HepG2 (cell line): ENCODE results near the gene MACROD2. TPM values are rescaled to one million over a fixed set of nuclear protein-coding genes. Genes with fewer than 3 reads are reported as not detected.

Source experiments
- ATAC-seq: fragments of 200-7000 bp; cut with Tn5 transposase; 3 replicates; pipeline ENCODE4 v1.9.1; 2020; ENCODE audit warnings: mild to moderate bottlenecking, moderate library complexity
- BruUV-seq: library from RNA; stranded (reverse); fragments of 400-500 nt; replicated peaks from 2 replicates; lab custom pipeline; 2021; lab: Mats Ljungman, UMichigan
- CTCF ChIA-PET: fragments of 300-600 bp; formaldehyde crosslinking; extraction: SDS; loops from one replicate; lab custom pipeline; 2021; ENCODE audit warnings: low total read pairs, inconsistent platforms, low intra/inter-chr PET ratio; lab: Yijun Ruan, JAX
- POLR2A ChIA-PET: fragments of 350-600 bp; sonication (Branson Sonifier 250); formaldehyde crosslinking; loops from one replicate; lab custom pipeline; 2020; ENCODE audit warnings: antibody characterized with exemption, inconsistent platforms; lab: Yijun Ruan, JAX
- DNase-seq: peaks from one replicate; pipeline ENCODE4 v3.0.0-alpha.2; 2015; ENCODE audit warnings: low spot score
- FAIRE-seq: peaks from 3 replicates; lab custom pipeline; 2011; peaks lifted over from hg19 to GRCh38; lab: Jason Lieb, UNC
- H2AFZ ChIP-seq: one replicate; pipeline ENCODE4 v1.6.1; 2011; ENCODE audit warnings: low read length, inconsistent platforms
- H3K27ac ChIP-seq: fragments of 300-600 bp; 3 replicates; pipeline ENCODE4 v1.8.0; 2011; ENCODE audit warnings: mixed run types, mild to moderate bottlenecking, mixed read lengths, low read length, inconsistent platforms; ENCODE audit not compliant: insufficient read depth; ENCODE audit errors: extremely low read length
- H3K27me3 ChIP-seq, 2 experiments: fragments of 200-600 bp in 1 of 2; 2 replicates in 1 of 2; 3 replicates in 1 of 2; pipeline versions ENCODE4 v1.6.0 to v1.8.0; 2011; ENCODE audit warnings: low read length in 2 of 2, mild to moderate bottlenecking in 2 of 2, moderate library complexity in 2 of 2, inconsistent platforms in 1 of 2; ENCODE audit not compliant: insufficient read depth in 2 of 2, control insufficient read depth in 1 of 2
- H3K36me3 ChIP-seq, 2 experiments: fragments of 200-600 bp in 1 of 2; replicated peaks in 1 of 2; 2 replicates in 1 of 2; 3 replicates in 1 of 2; pipeline versions ENCODE4 v1.5.1 to v1.8.0; 2011; ENCODE audit warnings: low read length in 2 of 2, inconsistent platforms in 1 of 2; ENCODE audit not compliant: insufficient read depth in 2 of 2, control insufficient read depth in 1 of 2
- H3K4me1 ChIP-seq: 2 replicates; pipeline ENCODE4 v1.5.1; 2012; ENCODE audit warnings: low read length, inconsistent platforms; ENCODE audit not compliant: insufficient read depth
- H3K4me2 ChIP-seq: 2 replicates; pipeline ENCODE4 v1.6.0; 2011; ENCODE audit warnings: low read depth, low read length, inconsistent platforms
- H3K4me3 ChIP-seq, 3 experiments: fragments of 200-600 bp in 1 of 3; sonication (generic), shearing (Covaris generic) in 1 of 3; replicated peaks in 1 of 3; 2 replicates each; pipeline ENCODE4 v1.5.1; 2011 to 2016; ENCODE audit warnings: low read length in 3 of 3, inconsistent platforms in 2 of 3, low read depth in 2 of 3, mild to moderate bottlenecking in 2 of 3, control low read depth in 1 of 3, mixed read lengths in 1 of 3; ENCODE audit not compliant: insufficient read depth in 1 of 3
- H3K79me2 ChIP-seq: one replicate; pipeline ENCODE4 v1.6.1; 2011; ENCODE audit warnings: low read length, inconsistent platforms; ENCODE audit not compliant: insufficient read depth
- H3K9ac ChIP-seq: 2 replicates; pipeline ENCODE4 v1.6.0; 2011; ENCODE audit warnings: mild to moderate bottlenecking, low read depth, low read length, inconsistent platforms; ENCODE audit not compliant: insufficient read depth
- H3K9me3 ChIP-seq: 2 replicates; pipeline ENCODE4 v1.5.1; 2012; ENCODE audit warnings: mild to moderate bottlenecking, low read length
- H4K20me1 ChIP-seq: 2 replicates; pipeline ENCODE4 v1.6.0; 2011; ENCODE audit warnings: inconsistent platforms, mild to moderate bottlenecking, low read length, moderate library complexity; ENCODE audit not compliant: insufficient read depth
- FOXK1 ChIP-seq: sonication (generic); formaldehyde crosslinking; IDR thresholded peaks from 2 replicates; pipeline ENCODE4 v1.4.0; 2020; ENCODE audit warnings: low read depth, missing genetic modification reagents, borderline replicate concordance
- HNRNPK ChIP-seq: fragments of 200-400 bp; formaldehyde crosslinking; IDR thresholded peaks from 2 replicates; pipeline ENCODE4 v1.6.1; 2018; ENCODE audit warnings: low read length, low read depth, moderate library complexity, mild to moderate bottlenecking; ENCODE audit not compliant: poor library complexity, severe bottlenecking
- MAFF ChIP-seq: IDR thresholded peaks from 2 replicates; pipeline ENCODE4 v1.6.1; 2011; ENCODE audit warnings: low read depth, low read length, improper control_type of control experiment
- MAFK ChIP-seq, 2 experiments: IDR thresholded peaks in 1 of 2; conservative IDR thresholded peaks in 1 of 2; 2 replicates each; pipeline ENCODE4 v1.6.1; 2011; ENCODE audit warnings: improper control_type of control experiment in 2 of 2, low read length in 2 of 2
- MXI1 ChIP-seq: IDR thresholded peaks from 3 replicates; pipeline ENCODE4 v1.6.1; 2012; ENCODE audit warnings: low read depth, low read length, inconsistent platforms, borderline replicate concordance
- RFX3 ChIP-seq: IDR thresholded peaks from 2 replicates; pipeline ENCODE4 v1.6.1; 2016; ENCODE audit warnings: missing biosample characterization, missing genetic modification reagents
- SAP130 ChIP-seq: IDR thresholded peaks from 2 replicates; pipeline ENCODE4 v1.6.1; 2016; ENCODE audit warnings: low read depth
- SRSF9 ChIP-seq: fragments of 200-400 bp; formaldehyde crosslinking; IDR thresholded peaks from 2 replicates; pipeline ENCODE4 v1.6.1; 2018; ENCODE audit warnings: borderline replicate concordance, mild to moderate bottlenecking, low read depth, low read length; ENCODE audit not compliant: insufficient read depth, poor library complexity, severe bottlenecking
- WGBS: methylation state at CpG from one replicate; pipeline ENCODE4 v1.1.6; 2017; ENCODE audit warnings: low lambda C conversion rate; 5-methylcytosine and 5-hydroxymethylcytosine counted together
- in situ Hi-C: cut with HindIII; loops from 2 replicates; pipeline ENCODE4 v1.10.0; 2017; ENCODE audit warnings: low pct_unique_long_range_greater_than_20kb; ENCODE audit not compliant: extremely low pct_ligation_motif_present
- intact Hi-C: fragments of 100-400 bp; cut with micrococcal nuclease; formaldehyde crosslinking; loops from one replicate; pipeline ENCODE4 v1.10.0; 2022; ENCODE audit not compliant: unreplicated experiment
- polyA plus RNA-seq, 8 experiments: library from polyadenylated mRNA; depleted of rRNA in 3 of 8; stranded (reverse) in 7 of 8; unstranded in 1 of 8; fragments of >200 nt; fragmentation: Illumina TruSeq in 4 of 8; extraction: Trizol in 4 of 8; gene quantifications; 2 replicates each; pipeline versions ENCODE4 v1.2.1 to v1.2.3, GENCODE V29; 2011 to 2016; ENCODE audit warnings: low read depth in 4 of 8, missing spikeins in 1 of 8, mixed read lengths in 1 of 8; ENCODE audit not compliant: insufficient read depth in 1 of 8
- total RNA-seq, 5 experiments: library from RNA; depleted of rRNA; stranded (reverse); fragments of >200 nt; fragmentation: Illumina TruSeq; extraction: Trizol; gene quantifications; 2 replicates each; pipeline ENCODE4 v1.2.3, GENCODE V29; 2016; ENCODE audit warnings: low read depth in 1 of 5
- TF ChIP-seq, protein P1 (sequence below): sonication (generic); formaldehyde crosslinking; IDR thresholded peaks from 2 replicates; pipeline ENCODE4 v1.5.1; 2020; ENCODE audit warnings: mild to moderate bottlenecking, missing genetic modification reagents, borderline replicate concordance
- TF ChIP-seq, protein P2 (sequence below): sonication (generic); formaldehyde crosslinking; conservative IDR thresholded peaks from 2 replicates; pipeline ENCODE4 v1.4.0; 2020; ENCODE audit warnings: missing genetic modification reagents

MACROD2 gene
- total and polyA plus RNA-seq, 2 of the 13 experiments (the other 11 are each of a cell fraction or from before 2014, with no cell fraction given) = 0.13 to 0.51 TPM

DNA sequence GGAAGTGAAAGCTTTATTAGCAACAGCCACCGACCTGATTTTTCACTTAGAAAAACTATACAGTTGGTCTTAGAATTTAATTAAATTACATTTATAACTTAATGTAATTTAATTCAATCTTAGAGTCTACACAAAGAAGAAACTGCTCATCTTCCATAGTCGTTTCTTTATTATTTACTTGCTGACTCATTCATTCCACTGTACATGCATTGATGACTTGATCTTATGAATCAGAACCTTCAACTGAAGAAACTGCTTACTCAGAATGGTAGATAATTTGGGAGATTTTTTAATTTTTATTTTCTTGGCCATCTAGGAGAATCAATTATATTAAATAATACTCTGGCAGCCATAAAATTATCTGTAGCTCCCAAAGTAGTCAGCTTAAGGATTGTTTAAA is 1363.7 kb downstream of the MACROD2 start:
- in situ Hi-C loops (no loop called here), intact Hi-C loops (no loop called here)
- WGBS = 2% methylated on average over 2 of the region's 2 CpGs
- no peak overlapping the region for H3K9ac ChIP-seq
- CTCF ChIA-PET = no interaction called here
- no peak overlapping the region for H2AFZ ChIP-seq
- no TSS peak for BruUV-seq
- no peaks in the 10 kb centered on the region for H3K4me1 ChIP-seq
- DNase-seq (no peak), ATAC-seq (no peak)
- peaks cover 49% of the 10 kb centered on the region for H3K9me3 ChIP-seq
- POLR2A ChIA-PET = no interaction called here
- H3K4me2 ChIP-seq = no peak overlapping the region
- H3K79me2 ChIP-seq = no peaks in the 10 kb centered on the region
- no peaks in the 10 kb centered on the region for H3K36me3 ChIP-seq
- H4K20me1 ChIP-seq = no peaks in the 10 kb centered on the region
- no peaks in the 10 kb centered on the region for H3K27me3 ChIP-seq
- no peak overlapping the region for H3K4me3 ChIP-seq
- no peak overlapping the region for H3K27ac ChIP-seq
- TF ChIP-seq FOXK1 = no peak
- TF ChIP-seq MAFF = peak; percentile 58
- peak; percentile 31 to 69; a peak in 2 of 4 replicates for TF ChIP-seq MAFK (conservative IDR thresholded peaks at IDR 0.05 in 1 of 2, IDR thresholded peaks at IDR 0.05 in 1 of 2; ENCODE audit: low read length in 2 of 2)
- TF ChIP-seq, all 625 proteins: peak for 2
- no peak for FAIRE-seq

DNA sequence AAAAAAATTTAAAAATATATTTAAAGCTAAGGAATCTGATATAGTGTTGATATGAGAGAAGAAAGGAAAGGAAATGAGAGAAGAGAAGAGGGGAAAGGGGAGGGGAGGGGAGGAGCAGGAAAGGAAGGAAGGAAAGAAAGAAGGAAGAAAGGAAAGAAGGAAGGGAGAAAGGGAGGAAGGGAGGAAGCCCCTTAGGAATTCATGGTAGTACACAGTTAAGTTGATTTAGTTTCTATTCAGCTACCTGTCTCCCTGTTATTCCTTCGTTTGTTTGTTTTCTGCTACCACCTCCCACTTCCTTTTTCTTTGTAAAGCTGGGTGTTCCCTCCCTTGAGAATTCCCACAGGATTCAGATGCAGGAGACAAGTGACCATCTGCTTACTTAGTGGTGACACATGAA is 1367.5 kb downstream of the MACROD2 start:
- no peak overlapping the region for H2AFZ ChIP-seq
- H3K9me3 ChIP-seq = peaks cover 30% of the 10 kb centered on the region
- H3K36me3 ChIP-seq = no peaks in the 10 kb centered on the region
- no peaks in the 10 kb centered on the region for H3K79me2 ChIP-seq
- POLR2A ChIA-PET = no interaction called here
- H3K4me1 ChIP-seq = no peaks in the 10 kb centered on the region
- no peak overlapping the region for H3K4me2 ChIP-seq
- no peaks in the 10 kb centered on the region for H3K27me3 ChIP-seq
- no peaks in the 10 kb centered on the region for H4K20me1 ChIP-seq
- H3K4me3 ChIP-seq = no peak overlapping the region
- intact Hi-C loops (no loop called here), in situ Hi-C loops (no loop called here)
- no peak overlapping the region for H3K9ac ChIP-seq
- WGBS = 10% methylated on average over 1 of the region's 1 CpG
- CTCF ChIA-PET = no interaction called here
- ATAC-seq = no peak
- BruUV-seq = no TSS peak
- FAIRE-seq = no peak
- DNase-seq = no peak
- H3K27ac ChIP-seq = no peak overlapping the region
- TF ChIP-seq SAP130 = no peak
- TF ChIP-seq MXI1 = no peak
- peak; percentile 32 for TF ChIP-seq SRSF9
- TF ChIP-seq, protein P1, sequence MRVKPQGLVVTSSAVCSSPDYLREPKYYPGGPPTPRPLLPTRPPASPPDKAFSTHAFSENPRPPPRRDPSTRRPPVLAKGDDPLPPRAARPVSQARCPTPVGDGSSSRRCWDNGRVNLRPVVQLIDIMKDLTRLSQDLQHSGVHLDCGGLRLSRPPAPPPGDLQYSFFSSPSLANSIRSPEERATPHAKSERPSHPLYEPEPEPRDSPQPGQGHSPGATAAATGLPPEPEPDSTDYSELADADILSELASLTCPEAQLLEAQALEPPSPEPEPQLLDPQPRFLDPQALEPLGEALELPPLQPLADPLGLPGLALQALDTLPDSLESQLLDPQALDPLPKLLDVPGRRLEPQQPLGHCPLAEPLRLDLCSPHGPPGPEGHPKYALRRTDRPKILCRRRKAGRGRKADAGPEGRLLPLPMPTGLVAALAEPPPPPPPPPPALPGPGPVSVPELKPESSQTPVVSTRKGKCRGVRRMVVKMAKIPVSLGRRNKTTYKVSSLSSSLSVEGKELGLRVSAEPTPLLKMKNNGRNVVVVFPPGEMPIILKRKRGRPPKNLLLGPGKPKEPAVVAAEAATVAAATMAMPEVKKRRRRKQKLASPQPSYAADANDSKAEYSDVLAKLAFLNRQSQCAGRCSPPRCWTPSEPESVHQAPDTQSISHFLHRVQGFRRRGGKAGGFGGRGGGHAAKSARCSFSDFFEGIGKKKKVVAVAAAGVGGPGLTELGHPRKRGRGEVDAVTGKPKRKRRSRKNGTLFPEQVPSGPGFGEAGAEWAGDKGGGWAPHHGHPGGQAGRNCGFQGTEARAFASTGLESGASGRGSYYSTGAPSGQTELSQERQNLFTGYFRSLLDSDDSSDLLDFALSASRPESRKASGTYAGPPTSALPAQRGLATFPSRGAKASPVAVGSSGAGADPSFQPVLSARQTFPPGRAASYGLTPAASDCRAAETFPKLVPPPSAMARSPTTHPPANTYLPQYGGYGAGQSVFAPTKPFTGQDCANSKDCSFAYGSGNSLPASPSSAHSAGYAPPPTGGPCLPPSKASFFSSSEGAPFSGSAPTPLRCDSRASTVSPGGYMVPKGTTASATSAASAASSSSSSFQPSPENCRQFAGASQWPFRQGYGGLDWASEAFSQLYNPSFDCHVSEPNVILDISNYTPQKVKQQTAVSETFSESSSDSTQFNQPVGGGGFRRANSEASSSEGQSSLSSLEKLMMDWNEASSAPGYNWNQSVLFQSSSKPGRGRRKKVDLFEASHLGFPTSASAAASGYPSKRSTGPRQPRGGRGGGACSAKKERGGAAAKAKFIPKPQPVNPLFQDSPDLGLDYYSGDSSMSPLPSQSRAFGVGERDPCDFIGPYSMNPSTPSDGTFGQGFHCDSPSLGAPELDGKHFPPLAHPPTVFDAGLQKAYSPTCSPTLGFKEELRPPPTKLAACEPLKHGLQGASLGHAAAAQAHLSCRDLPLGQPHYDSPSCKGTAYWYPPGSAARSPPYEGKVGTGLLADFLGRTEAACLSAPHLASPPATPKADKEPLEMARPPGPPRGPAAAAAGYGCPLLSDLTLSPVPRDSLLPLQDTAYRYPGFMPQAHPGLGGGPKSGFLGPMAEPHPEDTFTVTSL = no peak
- TF ChIP-seq RFX3 = no peak
- TF ChIP-seq, protein P2, sequence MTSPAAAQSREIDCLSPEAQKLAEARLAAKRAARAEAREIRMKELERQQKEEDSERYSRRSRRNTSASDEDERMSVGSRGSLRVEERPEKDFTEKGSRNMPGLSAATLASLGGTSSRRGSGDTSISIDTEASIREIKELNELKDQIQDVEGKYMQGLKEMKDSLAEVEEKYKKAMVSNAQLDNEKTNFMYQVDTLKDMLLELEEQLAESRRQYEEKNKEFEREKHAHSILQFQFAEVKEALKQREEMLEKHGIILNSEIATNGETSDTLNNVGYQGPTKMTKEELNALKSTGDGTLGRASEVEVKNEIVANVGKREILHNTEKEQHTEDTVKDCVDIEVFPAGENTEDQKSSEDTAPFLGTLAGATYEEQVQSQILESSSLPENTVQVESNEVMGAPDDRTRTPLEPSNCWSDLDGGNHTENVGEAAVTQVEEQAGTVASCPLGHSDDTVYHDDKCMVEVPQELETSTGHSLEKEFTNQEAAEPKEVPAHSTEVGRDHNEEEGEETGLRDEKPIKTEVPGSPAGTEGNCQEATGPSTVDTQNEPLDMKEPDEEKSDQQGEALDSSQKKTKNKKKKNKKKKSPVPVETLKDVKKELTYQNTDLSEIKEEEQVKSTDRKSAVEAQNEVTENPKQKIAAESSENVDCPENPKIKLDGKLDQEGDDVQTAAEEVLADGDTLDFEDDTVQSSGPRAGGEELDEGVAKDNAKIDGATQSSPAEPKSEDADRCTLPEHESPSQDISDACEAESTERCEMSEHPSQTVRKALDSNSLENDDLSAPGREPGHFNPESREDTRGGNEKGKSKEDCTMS (CRISPR knock-in tag) = no peak
- peak; percentile 96 for TF ChIP-seq HNRNPK
